Activated effector memory CD4-positive, alpha-beta T cell treated with anti-CD3 and anti-CD28 coated beads, Interleukin-2, amount 50 U/mL, for 16 hours (primary cell): Measurements from ENCODE around the gene RBM15.

ENCODE experiments used
- DNase-seq: peaks from one replicate; pipeline ENCODE4 v3.0.0-alpha.2; 2020

RBM15 gene

GRCh38 chr1:110356379-110356778 is 17.2 kb downstream of the RBM15 start:
- no peak for DNase-seq

GRCh38 chr1:110360431-110360830 is 21.3 kb downstream of the RBM15 start:
- DNase-seq, result no peak

DNA sequence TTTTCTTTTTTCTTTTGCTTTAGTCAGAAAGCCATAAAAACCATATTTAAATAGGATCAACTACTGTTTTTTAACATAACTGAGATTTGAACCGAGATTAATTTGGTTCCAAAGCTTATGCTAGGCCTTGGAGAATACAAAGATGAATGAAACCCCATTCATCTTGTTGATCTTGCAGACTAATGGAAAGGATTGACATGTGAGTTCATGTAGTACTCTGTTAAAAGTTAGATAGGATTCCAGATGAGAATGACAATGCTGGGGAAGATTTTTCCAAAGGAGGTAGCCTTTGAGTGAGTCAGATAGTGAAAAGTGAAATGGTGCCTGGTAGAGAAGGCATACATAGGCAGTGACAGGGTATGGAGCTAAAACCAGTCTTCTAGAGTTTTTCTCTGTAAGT is 22.7 kb downstream of the RBM15 start:
- no peak for DNase-seq

DNA sequence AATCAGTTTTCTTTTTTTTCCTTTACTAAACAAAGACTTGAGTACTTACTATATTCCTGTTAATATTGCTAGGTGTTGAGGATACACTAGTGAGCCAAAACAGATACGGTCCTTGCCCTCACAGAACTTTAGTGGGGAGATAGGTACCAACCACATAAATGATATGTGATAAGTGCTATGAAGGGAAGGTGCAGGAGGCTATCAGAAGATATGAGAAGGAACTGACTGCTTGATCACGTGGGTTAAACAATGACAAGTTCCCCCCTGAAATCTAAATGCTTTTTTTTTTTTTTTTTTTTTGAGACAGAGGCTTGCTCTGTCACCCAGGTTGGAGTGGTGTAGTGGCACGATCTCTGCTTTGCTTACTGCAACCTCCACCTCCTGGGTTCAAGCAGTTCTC is 25.0 kb downstream of the RBM15 start:
- no peak for DNase-seq

- DNase-seq, result no peak
Measured at GRCh38 chr1:110370827-110371226, 31.6 kb downstream of the RBM15 start.

DNA sequence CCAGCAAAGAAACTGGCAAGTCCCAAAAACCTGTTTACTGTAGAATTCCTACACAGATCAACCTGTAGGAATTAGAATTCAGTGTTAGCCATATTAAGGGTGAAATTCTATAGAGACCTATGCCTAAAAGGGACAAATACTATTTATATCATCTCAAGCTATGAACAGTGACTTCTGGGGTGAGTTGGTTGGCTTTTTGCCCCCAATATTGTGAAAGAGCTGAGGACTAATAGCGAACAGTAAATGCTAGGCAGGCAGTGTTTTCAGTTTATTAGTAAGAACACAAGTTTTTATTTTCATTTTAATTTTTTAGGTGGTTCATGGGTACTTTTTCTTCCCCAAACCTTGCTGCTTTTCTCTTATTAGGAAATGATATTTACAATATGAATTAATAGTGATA is 36.3 kb downstream of the RBM15 start:
- no peak for DNase-seq

DNA sequence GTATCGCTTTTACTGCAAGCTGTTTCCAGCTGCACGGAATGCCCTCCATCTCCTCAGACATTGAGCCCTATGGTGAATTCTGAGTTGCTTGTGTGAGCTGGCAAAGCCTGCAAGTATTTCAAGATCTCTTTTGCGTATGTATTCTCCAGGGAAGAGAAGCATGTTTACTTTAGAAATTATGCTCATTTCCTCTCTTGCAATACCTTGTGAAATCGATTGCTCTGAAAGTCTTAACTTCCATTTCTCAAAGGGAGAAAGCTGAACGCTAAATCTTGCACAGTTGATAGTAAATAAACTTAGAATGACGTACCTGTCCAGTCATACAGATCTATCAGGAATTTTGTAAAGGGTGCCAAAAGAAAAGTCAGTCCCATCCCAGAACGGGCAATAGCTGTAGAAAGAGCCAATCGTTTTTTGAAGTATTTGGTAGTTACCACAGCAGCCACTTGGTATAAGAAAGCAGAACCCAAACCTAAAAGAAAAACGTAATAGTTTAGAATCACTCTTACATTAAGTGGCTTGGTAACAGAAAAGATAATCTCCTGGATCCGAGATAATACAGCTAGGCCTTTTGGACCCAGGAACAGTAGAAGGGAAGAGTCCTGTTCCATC is 41.6 kb downstream of the RBM15 start:
- no peak for DNase-seq

DNA sequence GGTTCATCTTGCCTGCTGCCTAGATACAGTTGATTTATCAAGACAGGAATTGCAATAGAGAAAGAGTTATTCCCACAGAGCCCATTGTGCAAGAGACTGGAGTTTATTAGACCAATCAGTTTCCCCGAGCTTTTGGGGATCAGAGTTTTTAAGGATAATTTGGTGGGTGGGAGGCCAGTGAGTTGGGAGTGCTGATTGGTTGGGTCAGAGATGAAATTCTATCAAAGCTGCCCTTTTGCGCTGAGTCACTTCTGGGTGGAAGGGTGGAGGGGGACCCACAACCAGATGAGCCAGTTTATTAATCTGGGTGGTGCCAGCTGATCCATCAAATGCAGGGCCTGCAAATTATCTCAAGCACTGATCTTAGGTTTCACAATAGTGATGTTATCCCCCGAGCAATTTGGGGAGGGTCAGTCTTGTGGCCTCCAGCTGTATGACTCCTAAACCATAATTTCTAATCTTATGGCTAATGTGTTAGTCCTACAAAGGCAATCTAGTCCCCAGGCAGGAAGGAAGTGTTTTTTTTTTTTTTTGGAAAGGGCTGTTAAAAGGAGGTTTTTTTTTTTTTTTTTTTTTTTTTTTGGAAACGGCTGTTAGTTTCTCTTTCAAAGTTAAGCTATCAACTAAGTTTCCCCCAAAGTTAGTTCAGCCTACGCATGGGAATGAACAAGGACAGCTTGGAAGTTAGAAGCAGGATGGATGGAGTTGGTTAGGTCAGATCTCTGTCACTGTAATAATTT is 44.2 kb downstream of the RBM15 start:
- no peak for DNase-seq

DNA sequence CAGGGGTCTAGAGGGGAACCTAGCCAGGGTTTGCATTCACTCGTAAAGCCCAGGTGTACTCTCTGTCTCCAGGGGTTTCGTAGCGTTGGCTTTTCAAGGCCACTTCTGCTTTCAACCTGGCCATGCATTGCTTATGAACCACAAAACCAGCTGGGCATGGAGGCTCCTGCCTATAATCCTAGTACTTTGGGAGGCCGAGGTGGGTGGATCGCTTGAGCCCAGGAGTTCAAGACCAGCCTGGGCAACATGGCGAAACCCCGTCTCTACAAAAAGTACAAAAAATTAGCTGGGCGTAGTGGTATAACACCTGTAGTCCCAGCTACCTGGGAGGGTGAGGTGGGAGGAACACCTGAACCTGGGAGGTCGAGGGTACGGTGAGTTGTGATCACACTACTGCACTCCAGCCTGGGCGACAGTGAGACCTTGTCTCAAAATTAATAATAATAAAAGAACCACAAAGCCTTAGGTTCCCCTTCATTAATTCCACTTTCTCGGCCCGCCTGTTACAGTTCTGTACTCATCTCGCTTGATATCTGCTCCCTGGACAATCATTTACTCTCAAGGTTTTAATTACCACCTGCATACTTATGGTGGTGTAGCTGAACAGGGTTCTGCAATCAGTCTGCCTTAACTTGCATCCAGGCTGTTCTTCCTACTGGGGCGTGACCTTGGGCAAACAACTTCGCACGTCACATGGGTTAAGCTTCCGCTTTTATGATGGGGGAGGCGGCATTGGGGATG is 45.6 kb downstream of the RBM15 start:
- DNase-seq, result no peak

- no peak for DNase-seq
Measured at GRCh38 chr1:110385369-110385768, 46.2 kb downstream of the RBM15 start.

DNA sequence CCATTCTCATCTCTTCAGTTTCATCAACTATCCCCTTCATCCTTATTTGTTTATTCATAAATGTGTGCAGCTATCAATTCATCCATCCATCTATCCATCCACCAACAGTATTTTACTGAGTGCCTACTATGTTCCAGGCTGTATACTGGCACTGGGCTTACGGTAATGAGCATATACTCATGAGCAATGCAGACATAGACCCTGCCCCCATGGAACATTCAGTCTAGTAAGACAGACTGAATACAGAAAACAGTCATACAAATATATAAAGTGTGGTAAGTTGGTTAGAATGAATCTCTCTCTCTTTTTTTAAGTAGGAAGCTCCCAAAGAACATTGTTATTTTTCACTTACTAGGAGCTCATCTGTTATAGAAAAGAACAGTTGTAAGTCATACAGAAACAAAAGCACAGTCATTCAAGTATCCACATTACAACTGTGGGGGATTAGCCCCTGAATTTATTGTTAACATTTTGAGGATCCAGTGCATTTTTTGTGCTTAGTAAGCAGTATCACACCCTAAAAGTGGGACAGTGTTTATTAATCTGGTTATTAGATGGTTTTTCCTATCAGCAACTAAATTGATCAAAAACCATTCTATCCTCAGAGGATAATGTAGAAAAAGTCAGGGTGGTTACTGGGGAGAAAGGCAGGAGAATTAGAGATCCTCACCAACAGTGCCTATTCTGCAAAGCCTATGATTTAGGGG is 48.0 kb downstream of the RBM15 start:
- no peak for DNase-seq

DNA sequence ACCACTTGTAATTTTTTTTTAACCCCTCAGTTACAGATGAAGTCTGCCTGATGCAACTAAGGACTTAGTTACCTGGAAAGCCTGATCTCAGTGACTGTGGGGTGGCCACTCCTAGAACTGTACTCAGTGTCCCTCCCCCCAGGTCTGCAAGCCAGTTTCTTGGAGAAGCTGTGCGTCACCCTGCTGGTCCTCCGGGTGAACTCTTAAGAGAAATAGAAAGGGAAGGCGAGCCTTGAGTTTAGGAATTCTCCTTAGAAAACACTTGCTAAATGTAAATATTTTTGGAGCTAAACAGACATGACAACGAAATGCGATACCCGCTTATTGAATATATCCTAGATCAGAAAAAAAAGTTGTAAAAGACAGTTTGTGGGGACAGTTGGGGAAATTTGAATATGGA is 50.9 kb downstream of the RBM15 start:
- DNase-seq, result no peak

GRCh38 chr1:110390692-110391245 is 51.6 kb downstream of the RBM15 start, which contains the start of gene SLC16A4:
TSS of gene SLC16A4 (minus strand) at chr1:110391026. CDS start at chr1:110389323, 1,703 bp downstream.
- DNase-seq, result no peak

- no peak for DNase-seq
Measured at GRCh38 chr1:110393286-110393685, 54.1 kb downstream of the RBM15 start.

GRCh38 chr1:110393691-110394492 is 54.7 kb downstream of the RBM15 start:
- no peak for DNase-seq

DNA sequence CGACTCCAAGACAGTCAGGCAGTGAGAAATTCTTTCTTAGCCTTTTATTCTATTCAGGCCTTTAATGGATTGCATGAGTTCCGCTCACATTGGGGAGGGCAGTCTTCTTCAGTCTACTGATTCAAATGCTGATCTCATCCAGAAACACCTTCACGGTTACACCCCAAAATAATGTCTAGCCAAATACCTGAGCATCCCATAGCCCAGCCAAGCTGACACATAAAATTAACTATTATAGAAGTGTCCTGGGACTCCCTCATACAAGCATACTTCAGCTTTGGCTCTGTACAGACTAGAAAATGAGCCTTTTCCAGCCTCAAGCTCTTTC is 55.3 kb downstream of the RBM15 start:
- DNase-seq, result no peak
